OCI-LY1 (cell line): ENCODE data around the gene PKNOX2.

Experiments used
- H2AFZ ChIP-seq: fragments of 200-600 bp; sonication (generic), shearing (Covaris generic); 2 replicates; pipeline ENCODE4 v1.6.0; 2014; ENCODE audit warnings: antibody characterized with exemption, mild to moderate bottlenecking, low read length
- H3F3A ChIP-seq: fragments of 200-600 bp; sonication (generic), shearing (Covaris generic); 2 replicates; pipeline ENCODE4 v1.6.0; 2014; ENCODE audit warnings: mild to moderate bottlenecking, antibody characterized with exemption, low read length, moderate library complexity; ENCODE audit not compliant: insufficient read depth
- H3K27ac ChIP-seq: fragments of 200-600 bp; sonication (generic); 2 replicates; pipeline ENCODE4 v1.5.1; 2014; ENCODE audit warnings: low read length, mixed run types, mild to moderate bottlenecking, low read depth; ENCODE audit not compliant: poor library complexity, severe bottlenecking
- H3K27me3 ChIP-seq: fragments of 200-600 bp; sonication (generic); 2 replicates; pipeline ENCODE4 v1.6.0; 2014; ENCODE audit warnings: antibody characterized with exemption, mild to moderate bottlenecking, low read length, moderate library complexity; ENCODE audit not compliant: insufficient read depth
- H3K36me3 ChIP-seq: fragments of 200-600 bp; sonication (generic); 2 replicates; pipeline ENCODE4 v1.6.1; 2014; ENCODE audit warnings: mild to moderate bottlenecking, antibody characterized with exemption, low read length, moderate library complexity, mixed read lengths; ENCODE audit not compliant: insufficient read depth
- H3K4me1 ChIP-seq: fragments of 200-600 bp; sonication (generic); 2 replicates; pipeline ENCODE4 v1.5.1; 2014; ENCODE audit warnings: mild to moderate bottlenecking, low read length, moderate library complexity; ENCODE audit not compliant: insufficient read depth, severe bottlenecking
- H3K4me2 ChIP-seq: fragments of 200-600 bp; sonication (generic), shearing (Covaris generic); 2 replicates; pipeline ENCODE4 v1.6.1; 2014; ENCODE audit warnings: low read length
- H3K4me3 ChIP-seq: fragments of 200-600 bp; sonication (generic); 2 replicates; pipeline ENCODE4 v1.5.1; 2014; ENCODE audit warnings: low read length, low read depth, mild to moderate bottlenecking, mixed read lengths; ENCODE audit not compliant: poor library complexity, severe bottlenecking
- H3K79me2 ChIP-seq: fragments of 200-600 bp; shearing (Covaris generic); 2 replicates; pipeline ENCODE4 v1.6.1; 2016; ENCODE audit warnings: mixed run types, low read length, mixed read lengths; ENCODE audit not compliant: insufficient read depth
- H3K9ac ChIP-seq: fragments of 200-600 bp; sonication (generic), shearing (Covaris generic); 2 replicates; pipeline ENCODE4 v1.6.1; 2014; ENCODE audit warnings: mild to moderate bottlenecking, low read length, mixed read lengths
- H3K9me2 ChIP-seq: fragments of 200-600 bp; sonication (generic), shearing (Covaris generic); 2 replicates; pipeline ENCODE4 v1.6.1; 2014; ENCODE audit warnings: low read depth, mild to moderate bottlenecking, low read length, mixed read lengths
- H3K9me3 ChIP-seq: fragments of 200-600 bp; shearing (Covaris generic); 2 replicates; pipeline ENCODE4 v1.6.1; 2014; ENCODE audit warnings: low read length, mixed read lengths
- H4K20me1 ChIP-seq: fragments of 200-600 bp; sonication (generic), shearing (Covaris generic); 2 replicates; pipeline ENCODE4 v1.6.0; 2016; ENCODE audit warnings: mild to moderate bottlenecking, low read length; ENCODE audit not compliant: insufficient read depth
- EZH2 ChIP-seq: fragments of 200-600 bp; sonication (generic), shearing (Covaris generic); IDR thresholded peaks from 2 replicates; pipeline ENCODE4 v1.8.0; 2017; ENCODE audit warnings: borderline replicate concordance, mixed run types, mild to moderate bottlenecking, antibody characterized with exemption, low read length, moderate library complexity, mixed read lengths
- TF ChIP-seq, protein P1 (sequence below): fragments of 200-600 bp; sonication (generic), shearing (Covaris generic); IDR thresholded peaks from 2 replicates; pipeline ENCODE4 v1.5.1; 2017; ENCODE audit warnings: mild to moderate bottlenecking, antibody characterized with exemption, low read length, moderate library complexity, mixed read lengths

PKNOX2 gene

DNA sequence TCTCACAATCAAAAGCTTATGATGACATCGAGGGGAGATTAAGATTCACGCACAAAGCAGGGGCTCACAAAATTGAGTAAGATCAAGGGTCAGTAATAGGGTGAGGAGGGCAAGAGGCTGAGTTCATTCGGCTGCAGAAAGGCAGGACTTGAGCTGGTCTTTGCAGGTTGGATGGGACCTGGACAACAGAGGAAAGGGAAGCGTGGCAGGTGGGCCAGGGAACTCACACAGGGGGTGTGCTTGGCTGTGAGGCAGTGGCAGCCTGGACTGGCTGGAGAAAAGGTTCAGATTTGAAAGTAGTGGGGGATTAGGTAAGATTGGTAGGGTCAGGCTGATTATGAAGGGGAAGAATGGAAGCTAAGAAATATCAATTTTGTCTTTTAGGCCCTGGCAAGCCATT is 161.6 kb downstream of the PKNOX2 start:
- H3K4me2 ChIP-seq, result no peak overlapping the region
- no peaks in the 10 kb centered on the region for H3K27me3 ChIP-seq
- H2AFZ ChIP-seq, result no peak overlapping the region
- no peaks in the 10 kb centered on the region for H3K9me3 ChIP-seq
- no peaks in the 10 kb centered on the region for H3K9me2 ChIP-seq
- TF ChIP-seq EZH2, result no peak
- TF ChIP-seq, protein P1, sequence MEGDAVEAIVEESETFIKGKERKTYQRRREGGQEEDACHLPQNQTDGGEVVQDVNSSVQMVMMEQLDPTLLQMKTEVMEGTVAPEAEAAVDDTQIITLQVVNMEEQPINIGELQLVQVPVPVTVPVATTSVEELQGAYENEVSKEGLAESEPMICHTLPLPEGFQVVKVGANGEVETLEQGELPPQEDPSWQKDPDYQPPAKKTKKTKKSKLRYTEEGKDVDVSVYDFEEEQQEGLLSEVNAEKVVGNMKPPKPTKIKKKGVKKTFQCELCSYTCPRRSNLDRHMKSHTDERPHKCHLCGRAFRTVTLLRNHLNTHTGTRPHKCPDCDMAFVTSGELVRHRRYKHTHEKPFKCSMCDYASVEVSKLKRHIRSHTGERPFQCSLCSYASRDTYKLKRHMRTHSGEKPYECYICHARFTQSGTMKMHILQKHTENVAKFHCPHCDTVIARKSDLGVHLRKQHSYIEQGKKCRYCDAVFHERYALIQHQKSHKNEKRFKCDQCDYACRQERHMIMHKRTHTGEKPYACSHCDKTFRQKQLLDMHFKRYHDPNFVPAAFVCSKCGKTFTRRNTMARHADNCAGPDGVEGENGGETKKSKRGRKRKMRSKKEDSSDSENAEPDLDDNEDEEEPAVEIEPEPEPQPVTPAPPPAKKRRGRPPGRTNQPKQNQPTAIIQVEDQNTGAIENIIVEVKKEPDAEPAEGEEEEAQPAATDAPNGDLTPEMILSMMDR, result no peak
- no peak overlapping the region for H3K27ac ChIP-seq
- no peaks in the 10 kb centered on the region for H3F3A ChIP-seq
- no peak overlapping the region for H3K9ac ChIP-seq
- H3K4me1 ChIP-seq, result no peaks in the 10 kb centered on the region
- H3K4me3 ChIP-seq, result no peak overlapping the region
- H4K20me1 ChIP-seq, result no peaks in the 10 kb centered on the region
- H3K36me3 ChIP-seq, result no peaks in the 10 kb centered on the region
- H3K79me2 ChIP-seq, result no peaks in the 10 kb centered on the region

DNA sequence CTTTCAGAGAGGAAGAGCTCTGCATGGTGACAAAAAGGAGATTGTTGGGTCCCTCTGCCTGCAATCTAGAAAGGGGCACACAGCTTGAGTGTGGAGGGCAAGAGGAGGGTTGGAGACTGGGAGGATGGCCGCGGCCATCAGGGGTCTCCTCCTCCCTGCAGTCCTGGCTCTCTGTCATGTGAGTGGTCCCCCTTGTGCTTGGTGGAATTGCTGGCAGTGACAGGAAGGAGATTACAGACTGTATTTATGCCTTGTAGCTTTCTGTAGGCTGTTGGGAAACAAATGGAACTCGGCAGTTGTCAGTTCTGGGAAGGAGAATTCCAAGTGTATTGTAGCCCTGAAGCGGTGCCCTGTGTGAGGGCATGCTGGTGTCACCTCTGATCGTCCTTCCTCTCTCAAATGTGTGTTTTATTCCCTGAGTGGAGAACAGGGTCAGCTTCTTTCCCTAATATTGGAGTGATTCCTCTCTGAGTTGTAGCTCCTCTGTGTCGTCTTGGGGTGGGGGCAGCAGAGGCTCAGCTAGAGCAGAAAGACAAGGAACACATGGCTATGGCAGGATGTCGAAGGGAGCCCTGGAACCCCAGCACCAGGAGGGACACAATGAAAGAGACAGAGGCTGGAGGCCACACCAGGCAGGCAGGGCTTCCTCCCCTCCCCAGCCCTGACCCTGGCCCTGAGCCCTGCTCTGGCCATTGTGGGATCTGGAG is 163.1 kb downstream of the PKNOX2 start:
- Histone ChIP-seq H2AFZ (no peak overlapping the region), H3K4me1 (no peaks in the 10 kb centered on the region), H4K20me1 (no peaks in the 10 kb centered on the region), H3K9me2 (no peaks in the 10 kb centered on the region), H3F3A (no peaks in the 10 kb centered on the region), H3K27ac (no peak overlapping the region), H3K4me3 (no peak overlapping the region), H3K9ac (no peak overlapping the region), H3K27me3 (no peaks in the 10 kb centered on the region), H3K79me2 (no peaks in the 10 kb centered on the region), H3K4me2 (no peak overlapping the region), H3K36me3 (no peaks in the 10 kb centered on the region), H3K9me3 (no peaks in the 10 kb centered on the region)
- TF ChIP-seq, protein P1, result no peak
- no peak for TF ChIP-seq EZH2

DNA sequence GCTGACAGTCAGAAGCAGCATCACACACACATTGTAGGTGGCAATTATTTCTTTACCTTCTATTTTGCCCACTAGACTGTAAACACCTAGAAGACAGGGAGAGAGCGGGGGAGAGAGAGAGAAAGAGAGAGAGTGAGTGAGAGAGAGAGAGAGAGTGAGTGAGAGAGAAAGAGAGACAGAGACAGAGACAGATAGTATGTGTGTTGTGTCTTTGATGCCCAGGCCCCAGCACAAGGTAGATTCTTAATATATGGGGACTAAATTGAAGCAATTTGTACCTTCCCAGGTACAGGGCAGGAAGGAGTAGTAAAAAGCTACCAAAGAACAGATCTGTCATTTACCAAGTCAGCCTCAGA is 163.7 kb downstream of the PKNOX2 start:
- no peak overlapping the region for H3K4me2 ChIP-seq
- H3F3A ChIP-seq, result no peaks in the 10 kb centered on the region
- no peaks in the 10 kb centered on the region for H4K20me1 ChIP-seq
- H3K4me3 ChIP-seq, result no peak overlapping the region
- H3K79me2 ChIP-seq, result no peaks in the 10 kb centered on the region
- H3K36me3 ChIP-seq, result no peaks in the 10 kb centered on the region
- no peak overlapping the region for H2AFZ ChIP-seq
- H3K4me1 ChIP-seq, result no peaks in the 10 kb centered on the region
- H3K9me2 ChIP-seq, result no peaks in the 10 kb centered on the region
- no peaks in the 10 kb centered on the region for H3K27me3 ChIP-seq
- TF ChIP-seq EZH2, result no peak
- TF ChIP-seq, protein P1, result no peak
- no peak overlapping the region for H3K27ac ChIP-seq
- H3K9me3 ChIP-seq, result no peaks in the 10 kb centered on the region
- H3K9ac ChIP-seq, result no peak overlapping the region
